Activated naive CD8-positive, alpha-beta T cell treated with anti-CD3 and anti-CD28 coated beads, Interleukin-2, amount 50 U/mL, for 24 hours (primary cell): ENCODE results near the gene ALPP.

Experiments used
- ATAC-seq: fragments of 150-1000 bp; cut with Tn5 transposase; one replicate; pipeline ENCODE4 v1.10.0; 2021
- DNase-seq: peaks from one replicate; pipeline ENCODE4 v3.0.0; 2021
- H3K27ac Mint-ChIP-seq: one replicate; pipeline ENCODE4 v1.8.0; 2021; ENCODE audit warnings: mild to moderate bottlenecking, mixed read lengths
- H3K27me3 Mint-ChIP-seq: one replicate; pipeline ENCODE4 v1.8.0; 2021; ENCODE audit warnings: mixed read lengths
- H3K36me3 Mint-ChIP-seq: one replicate; pipeline ENCODE4 v1.8.0; 2021; ENCODE audit warnings: low read depth, mixed read lengths
- H3K4me1 Mint-ChIP-seq: one replicate; pipeline ENCODE4 v1.8.0; 2021; ENCODE audit warnings: mixed read lengths
- H3K4me3 Mint-ChIP-seq: one replicate; pipeline ENCODE4 v1.8.0; 2021; ENCODE audit warnings: mild to moderate bottlenecking, moderate library complexity, mixed read lengths
- H3K9me3 Mint-ChIP-seq: one replicate; pipeline ENCODE4 v1.8.0; 2021; ENCODE audit warnings: mixed read lengths

The ALPP gene

DNA sequence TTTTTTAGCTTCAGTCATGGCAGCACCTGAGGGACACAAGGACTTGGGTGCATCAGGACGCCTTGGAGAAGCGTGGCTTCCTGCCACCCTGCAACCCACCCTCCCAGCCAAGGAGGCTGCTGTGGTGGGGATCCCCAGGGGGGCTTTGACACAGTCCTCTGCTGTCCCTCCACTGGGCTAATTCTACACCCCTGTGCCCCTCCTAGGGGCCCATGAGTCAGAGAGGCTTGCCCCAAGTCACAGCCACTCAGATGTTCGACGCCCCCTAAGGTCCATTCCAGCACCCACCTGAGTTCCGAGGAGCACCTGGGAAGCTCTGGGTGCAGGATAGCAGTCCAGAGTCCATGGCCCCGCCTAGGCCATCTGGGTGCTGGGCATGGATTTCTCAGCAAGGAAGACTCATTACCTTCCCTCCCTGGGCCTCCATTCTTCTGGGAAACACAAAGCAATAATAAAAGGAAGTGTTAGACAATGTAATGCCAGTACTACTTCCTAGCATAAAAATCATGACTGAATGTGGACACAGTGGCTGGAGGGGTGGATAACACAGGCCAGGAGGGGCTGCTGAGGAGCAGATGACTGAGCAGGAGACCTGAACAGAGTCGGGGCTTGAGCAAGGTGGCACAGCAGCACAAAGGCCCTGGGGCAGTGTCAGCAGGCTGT is 31.8 kb downstream of the ALPP start:
- ATAC-seq (no peak), DNase-seq (no peak)
- no peak overlapping the region for H3K4me3 Mint-ChIP-seq
- H3K9me3 Mint-ChIP-seq: no peaks in the 10 kb centered on the region
- no peak overlapping the region for H3K27ac Mint-ChIP-seq
- H3K4me1 Mint-ChIP-seq: peaks cover 14% of the 10 kb centered on the region
- no peaks in the 10 kb centered on the region for H3K36me3 Mint-ChIP-seq
- peaks cover 21% of the 10 kb centered on the region for H3K27me3 Mint-ChIP-seq

DNA sequence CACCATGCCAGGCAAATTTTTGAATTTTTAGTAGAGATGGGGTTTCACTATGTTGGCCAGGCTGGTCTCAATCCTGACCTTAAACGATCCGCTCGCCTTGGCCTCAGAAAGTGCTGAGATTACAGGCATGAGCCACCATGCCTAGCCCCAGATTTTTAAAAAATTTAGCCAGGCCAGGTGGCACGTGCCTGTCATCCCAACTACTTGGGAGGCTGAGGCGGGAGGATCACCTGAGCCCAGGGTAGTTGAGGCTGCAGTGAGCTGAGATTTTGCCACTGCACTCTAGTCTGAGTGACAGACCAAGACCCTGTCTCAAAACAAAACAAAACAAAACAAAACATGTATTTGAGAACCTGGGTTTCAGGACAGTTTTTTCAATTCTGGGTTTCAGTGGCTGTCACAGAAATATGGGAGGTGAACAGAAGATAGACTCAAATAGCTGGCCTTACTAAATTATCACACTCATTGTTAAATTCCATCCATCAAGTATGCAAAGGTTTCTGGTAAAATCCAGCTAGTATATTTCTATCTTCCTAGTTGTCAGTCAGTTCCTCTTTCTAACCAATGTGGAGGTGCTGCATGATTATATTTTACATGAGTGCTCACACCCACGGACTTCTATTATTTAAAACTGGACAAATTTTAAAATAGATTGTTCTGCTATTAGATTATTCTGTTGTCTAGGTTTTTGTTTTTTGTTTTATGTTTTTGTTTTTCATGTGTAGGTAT is 33.5 kb downstream of the ALPP start:
- H3K9me3 Mint-ChIP-seq: no peaks in the 10 kb centered on the region
- H3K27ac Mint-ChIP-seq: no peak overlapping the region
- no peak overlapping the region for H3K4me3 Mint-ChIP-seq
- no peaks in the 10 kb centered on the region for H3K36me3 Mint-ChIP-seq
- H3K4me1 Mint-ChIP-seq: peaks cover 14% of the 10 kb centered on the region
- peaks cover 27% of the 10 kb centered on the region for H3K27me3 Mint-ChIP-seq
- ATAC-seq (no peak), DNase-seq (no peak)

DNA sequence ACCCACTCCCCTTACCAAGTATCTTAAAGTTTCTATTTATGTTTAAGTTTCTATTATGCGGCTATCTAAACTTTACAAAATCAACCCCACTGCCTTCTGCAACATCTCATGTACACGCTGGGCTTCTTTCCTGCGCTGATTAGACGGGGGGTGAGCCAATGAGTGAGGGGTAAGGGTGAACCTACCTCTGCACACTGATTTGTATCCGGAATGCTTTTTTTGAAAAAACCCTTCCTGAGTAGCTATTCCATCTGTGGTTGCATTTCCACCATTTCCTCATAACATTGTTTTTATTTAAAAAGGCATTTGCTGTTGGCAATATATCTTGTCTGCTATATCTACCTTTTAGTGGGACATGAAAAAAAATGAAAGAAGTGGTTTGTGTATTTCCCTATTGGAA is 34.4 kb downstream of the ALPP start:
- no peak overlapping the region for H3K4me3 Mint-ChIP-seq
- H3K4me1 Mint-ChIP-seq: peaks cover 14% of the 10 kb centered on the region
- no peak for DNase-seq
- no peak for ATAC-seq
- H3K9me3 Mint-ChIP-seq: no peaks in the 10 kb centered on the region
- peaks cover 31% of the 10 kb centered on the region for H3K27me3 Mint-ChIP-seq
- H3K36me3 Mint-ChIP-seq: no peaks in the 10 kb centered on the region
- H3K27ac Mint-ChIP-seq: no peak overlapping the region

DNA sequence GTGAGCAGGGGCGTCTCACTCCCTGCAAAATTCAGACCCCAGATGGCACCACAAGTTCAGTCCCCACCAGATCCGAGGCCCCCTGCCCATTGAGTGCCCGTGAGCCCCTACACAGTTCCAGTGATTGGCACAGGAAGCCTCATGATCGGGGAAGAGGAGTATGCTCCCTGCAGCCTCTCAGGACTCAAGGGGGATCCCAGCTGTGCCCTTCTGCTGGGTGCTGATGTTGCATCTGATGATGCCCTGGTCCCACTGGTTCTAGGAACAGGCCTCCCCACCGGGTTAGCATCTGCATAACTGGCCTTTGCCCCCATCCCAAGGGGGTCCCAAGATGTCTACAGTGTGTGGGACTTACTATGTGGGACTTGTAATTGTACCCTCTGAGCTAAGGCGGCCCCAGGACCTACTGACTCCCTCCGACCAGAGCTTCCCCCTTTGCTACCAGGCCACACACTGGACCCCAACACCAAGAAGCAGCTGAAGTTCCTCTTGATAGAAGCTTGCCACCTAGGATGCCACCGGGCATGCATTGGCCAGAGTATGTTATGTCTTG is 36.7 kb downstream of the ALPP start:
- H3K27me3 Mint-ChIP-seq: peaks cover 43% of the 10 kb centered on the region
- no peak for DNase-seq
- ATAC-seq: no peak
- peaks cover 17% of the 10 kb centered on the region for H3K4me1 Mint-ChIP-seq
- H3K27ac Mint-ChIP-seq: no peak overlapping the region
- no peaks in the 10 kb centered on the region for H3K36me3 Mint-ChIP-seq
- H3K4me3 Mint-ChIP-seq: no peak overlapping the region
- H3K9me3 Mint-ChIP-seq: no peaks in the 10 kb centered on the region

DNA sequence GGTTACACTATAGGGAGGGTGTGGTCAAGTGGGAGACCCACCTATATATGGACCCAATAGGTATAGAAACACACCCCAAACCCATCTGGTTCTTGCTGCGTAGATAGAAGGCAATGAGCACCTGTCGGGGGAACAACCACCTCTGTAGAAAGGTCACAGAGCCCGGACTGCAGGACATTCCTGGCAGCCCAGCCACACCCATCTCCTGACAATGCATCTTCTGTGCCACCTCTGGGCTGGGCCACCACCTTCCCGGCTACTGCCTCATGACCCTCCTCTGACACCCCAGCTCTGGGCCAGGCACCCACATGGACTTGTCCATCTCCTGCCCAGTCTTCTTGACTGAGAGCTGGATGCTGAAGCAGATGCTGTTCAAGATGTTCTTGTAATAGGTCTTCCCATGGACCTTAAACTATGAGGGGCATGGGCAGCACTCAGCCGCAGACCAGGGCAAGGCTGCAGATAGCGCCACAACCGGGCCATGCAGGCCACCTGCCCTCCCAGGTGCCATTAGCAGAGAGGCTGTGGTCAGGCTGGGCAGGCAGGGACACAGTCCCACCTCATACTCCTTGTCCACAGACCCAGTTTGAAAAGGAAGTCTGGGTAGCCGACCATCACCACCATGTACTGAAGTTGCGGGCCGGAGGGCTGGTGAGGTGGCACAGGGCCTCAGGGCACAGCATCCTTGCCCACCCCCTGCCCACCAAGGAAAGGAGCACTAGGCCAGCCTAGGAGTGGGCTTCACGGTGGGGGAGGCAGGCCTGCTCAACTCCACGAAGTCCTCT is 37.4 kb downstream of the ALPP start:
- Mint-ChIP-seq H3K27ac (no peak overlapping the region), H3K4me3 (no peak overlapping the region), H3K4me1 (peaks cover 17% of the 10 kb centered on the region), H3K36me3 (no peaks in the 10 kb centered on the region), H3K27me3 (peaks cover 43% of the 10 kb centered on the region), H3K9me3 (no peaks in the 10 kb centered on the region)
- ATAC-seq (no peak), DNase-seq (no peak)

DNA sequence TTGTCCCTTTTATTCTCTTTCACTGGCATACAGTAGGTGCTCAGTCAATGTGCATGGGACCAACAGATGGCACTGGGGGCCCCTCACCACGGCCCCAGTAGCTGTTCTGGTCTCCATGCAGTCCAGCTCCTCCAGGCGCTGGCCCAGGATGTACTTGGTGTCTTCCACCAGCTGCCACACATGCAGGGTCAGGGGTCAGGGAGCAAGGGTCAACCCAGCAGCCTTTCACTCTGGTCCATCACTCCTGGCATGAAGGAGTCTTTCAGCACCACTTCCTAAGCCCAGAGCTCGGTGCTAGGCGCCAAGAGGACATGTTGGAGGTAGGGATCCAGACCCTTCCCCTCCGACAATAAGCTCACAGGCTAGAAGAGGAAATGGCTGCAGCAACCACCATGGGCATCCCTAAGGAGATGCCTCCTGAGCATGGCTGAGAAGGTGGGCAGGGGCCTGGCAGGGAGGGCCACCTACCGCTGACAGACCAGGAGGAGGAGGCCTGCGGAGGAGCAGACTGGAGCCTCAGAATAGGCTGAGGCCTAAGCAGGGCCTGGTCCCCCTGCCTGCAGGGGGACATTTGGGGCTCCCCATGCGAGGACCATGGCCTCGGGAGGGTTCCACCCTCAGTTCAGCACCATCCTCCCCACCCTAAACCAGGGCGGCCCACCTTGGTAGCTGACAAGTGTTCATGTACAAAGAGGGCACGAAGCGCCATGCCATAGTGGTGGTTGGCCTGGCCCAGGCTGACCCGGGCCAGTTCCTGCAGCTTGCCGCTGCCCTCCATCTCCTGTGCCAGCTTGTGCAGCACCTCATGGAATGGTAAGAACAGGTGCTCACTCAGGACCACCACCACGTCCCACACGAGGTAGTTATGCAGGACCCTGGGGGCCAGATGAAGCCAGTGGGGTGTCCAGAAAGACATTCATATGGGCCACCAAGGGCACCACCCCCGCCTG is 38.2 kb downstream of the ALPP start:
- peaks cover 46% of the 10 kb centered on the region for H3K27me3 Mint-ChIP-seq
- ATAC-seq (no peak), DNase-seq (no peak)
- no peak overlapping the region for H3K4me3 Mint-ChIP-seq
- H3K27ac Mint-ChIP-seq: no peak overlapping the region
- no peaks in the 10 kb centered on the region for H3K36me3 Mint-ChIP-seq
- peaks cover 17% of the 10 kb centered on the region for H3K4me1 Mint-ChIP-seq
- no peaks in the 10 kb centered on the region for H3K9me3 Mint-ChIP-seq

DNA sequence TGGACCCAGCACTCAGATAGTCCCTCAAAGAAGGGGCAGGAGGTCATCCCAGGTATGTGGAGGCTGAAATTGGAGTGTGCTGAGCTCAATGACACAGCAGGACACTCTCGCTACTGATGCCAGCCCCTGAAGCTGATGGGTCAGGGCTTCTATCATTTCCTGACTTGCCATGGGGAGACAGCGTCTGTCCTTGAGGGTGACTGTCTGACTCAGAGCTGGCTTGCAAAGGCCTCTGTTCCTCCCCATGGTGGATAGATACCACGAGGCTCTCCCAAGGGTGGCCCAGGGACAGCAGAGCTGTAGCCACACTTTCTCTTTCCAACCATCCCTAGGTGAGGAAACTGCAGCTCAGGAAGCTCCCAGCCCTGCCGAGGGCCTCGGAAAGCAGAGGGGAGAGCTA is 38.9 kb downstream of the ALPP start:
- ATAC-seq: no peak
- Mint-ChIP-seq H3K4me1 (peaks cover 15% of the 10 kb centered on the region), H3K4me3 (no peak overlapping the region), H3K9me3 (peaks cover 6% of the 10 kb centered on the region), H3K27ac (no peak overlapping the region), H3K27me3 (peaks cover 50% of the 10 kb centered on the region), H3K36me3 (no peaks in the 10 kb centered on the region)
- no peak for DNase-seq

DNA sequence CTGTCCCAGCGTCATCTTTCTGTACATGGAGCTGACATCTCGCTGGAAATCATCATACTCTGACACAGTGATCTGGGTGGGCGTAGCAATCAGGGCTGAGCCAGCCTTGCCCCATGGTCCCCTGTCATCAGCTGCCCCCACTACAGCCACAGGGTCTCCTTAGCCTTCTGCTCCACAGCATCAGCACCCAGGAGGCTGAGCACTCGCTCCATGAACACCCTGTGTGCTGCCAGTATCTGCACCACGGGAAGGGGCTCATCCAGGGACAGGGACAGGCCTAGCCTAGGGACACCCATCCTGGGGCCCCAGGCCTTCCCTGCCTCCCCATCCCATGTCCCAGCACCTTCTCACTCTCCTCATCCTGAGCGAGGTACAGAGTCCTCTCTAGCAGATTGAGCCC is 39.5 kb downstream of the ALPP start:
- peaks cover 2% of the 10 kb centered on the region for H3K36me3 Mint-ChIP-seq
- ATAC-seq (no peak), DNase-seq (no peak)
- no peak overlapping the region for H3K27ac Mint-ChIP-seq
- H3K9me3 Mint-ChIP-seq: peaks cover 10% of the 10 kb centered on the region
- H3K27me3 Mint-ChIP-seq: peaks cover 49% of the 10 kb centered on the region
- H3K4me1 Mint-ChIP-seq: peaks cover 10% of the 10 kb centered on the region
- H3K4me3 Mint-ChIP-seq: peak overlapping the region; percentile 9

DNA sequence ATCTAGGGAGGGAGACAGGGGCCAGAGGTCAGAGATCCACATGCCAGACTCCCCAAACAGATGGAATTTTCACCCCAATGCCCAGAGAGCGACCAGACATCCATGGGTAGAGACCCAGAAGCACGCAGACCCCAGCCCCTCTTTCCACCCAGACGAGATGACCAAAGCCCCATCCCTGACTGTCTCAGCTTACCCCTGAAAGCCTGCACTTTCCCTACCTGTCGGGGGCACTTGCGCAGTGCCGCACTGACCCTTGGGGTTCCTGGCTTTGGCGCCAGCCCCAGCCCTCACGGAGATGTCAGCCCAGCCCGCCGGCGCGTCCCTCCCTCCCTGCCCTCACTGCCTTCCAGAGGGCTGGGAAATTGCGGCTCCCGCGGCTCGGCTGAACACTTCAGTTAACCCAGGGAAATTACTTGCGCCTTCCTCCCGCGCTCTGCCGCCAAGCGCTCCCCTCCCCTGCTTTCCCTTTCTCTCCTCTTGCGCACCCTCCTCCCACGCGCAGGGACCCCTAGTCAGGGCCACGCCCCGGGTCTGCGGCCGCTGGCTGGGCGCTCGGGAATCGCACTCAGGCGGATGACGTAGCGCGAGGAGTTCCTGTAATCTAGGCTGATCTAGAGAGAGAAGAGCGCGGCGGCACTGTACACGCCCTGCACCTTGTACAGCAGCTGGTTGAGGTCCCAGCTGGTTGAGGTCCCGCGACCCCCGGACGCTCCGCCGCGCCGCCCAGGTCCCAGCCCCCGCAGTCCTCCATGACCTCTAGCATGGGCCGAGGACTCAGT is 40.1 kb downstream of the ALPP start:
- H3K9me3 Mint-ChIP-seq: peaks cover 10% of the 10 kb centered on the region

DNA sequence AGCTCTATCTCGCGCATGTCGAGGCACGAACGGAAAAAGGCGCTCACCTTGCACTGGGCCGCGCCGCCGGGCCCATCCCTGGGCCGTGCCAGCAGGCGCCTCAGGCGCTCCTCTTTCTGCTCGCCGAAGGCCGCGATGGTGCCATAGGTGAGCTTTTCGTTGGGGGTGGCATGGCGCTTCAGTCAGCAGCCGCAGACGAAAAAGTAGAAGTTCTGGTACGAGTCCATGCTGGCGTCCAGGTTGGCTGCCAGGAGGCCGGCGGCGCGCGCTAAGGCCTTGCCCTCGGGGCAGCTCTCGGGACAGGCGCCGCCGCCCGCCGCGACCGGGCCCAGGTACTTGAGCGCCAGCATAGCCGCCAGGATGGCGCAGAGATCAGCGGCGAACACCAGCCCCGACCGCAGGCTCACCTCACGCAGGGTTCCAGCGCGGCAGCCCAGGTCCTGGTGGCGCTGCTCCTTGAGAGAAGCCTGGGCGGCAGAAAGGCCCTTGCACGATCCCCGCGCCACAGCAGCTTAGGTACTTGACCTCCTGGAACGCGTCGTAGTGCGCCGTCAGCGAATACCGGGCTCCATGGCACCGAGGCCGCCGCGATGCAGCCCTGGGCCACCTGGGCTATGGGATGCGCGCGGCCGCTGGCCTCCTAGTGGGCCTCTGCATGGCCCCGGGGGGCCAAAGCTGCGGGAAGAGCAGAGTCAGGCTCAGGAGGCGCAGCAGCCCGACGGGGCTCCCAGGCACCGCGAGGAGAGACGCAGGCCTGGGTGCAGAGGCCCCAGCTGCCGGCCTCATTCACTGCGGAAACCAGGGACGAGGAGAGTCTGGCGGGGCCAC is 40.9 kb downstream of the ALPP start:
- H3K9me3 Mint-ChIP-seq: peaks cover 10% of the 10 kb centered on the region
- peak; percentile 23 for DNase-seq
- peaks cover 2% of the 10 kb centered on the region for H3K36me3 Mint-ChIP-seq
- H3K27ac Mint-ChIP-seq: no peak overlapping the region
- H3K4me3 Mint-ChIP-seq: peak overlapping the region; percentile 9
- H3K4me1 Mint-ChIP-seq: peaks cover 3% of the 10 kb centered on the region
- peaks cover 42% of the 10 kb centered on the region for H3K27me3 Mint-ChIP-seq
- peak; percentile 64 for ATAC-seq

More for the DNA sequence above, 40.1 kb downstream of the ALPP start:
- peaks cover 43% of the 10 kb centered on the region for H3K27me3 Mint-ChIP-seq
- peaks cover 2% of the 10 kb centered on the region for H3K36me3 Mint-ChIP-seq
- ATAC-seq (peak; percentile 56), DNase-seq (peak; percentile 48)
- no peak overlapping the region for H3K27ac Mint-ChIP-seq
- peaks cover 4% of the 10 kb centered on the region for H3K4me1 Mint-ChIP-seq
- H3K4me3 Mint-ChIP-seq: peak overlapping the region; percentile 9

DNA sequence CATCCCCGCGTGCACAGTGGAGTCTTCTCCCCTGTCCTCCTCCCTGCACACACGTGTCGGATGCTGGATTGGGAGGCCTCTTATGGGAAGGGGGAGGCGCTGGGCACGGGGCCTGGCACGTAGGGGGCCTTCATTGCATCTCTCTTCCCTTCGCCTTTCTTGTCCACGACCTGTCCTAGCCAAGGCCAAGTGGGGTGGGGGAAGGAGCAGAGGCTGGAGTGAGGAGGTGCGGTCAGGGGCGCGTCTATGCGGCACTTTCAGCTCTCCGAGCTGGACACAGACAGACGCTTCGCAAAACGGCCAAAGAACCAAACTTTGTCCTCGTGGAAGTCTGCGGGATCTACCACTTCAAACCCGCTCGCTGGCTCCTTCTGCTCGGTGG is 41.5 kb downstream of the ALPP start:
- peaks cover 3% of the 10 kb centered on the region for H3K4me1 Mint-ChIP-seq
- peaks cover 42% of the 10 kb centered on the region for H3K27me3 Mint-ChIP-seq
- peaks cover 2% of the 10 kb centered on the region for H3K36me3 Mint-ChIP-seq

DNA sequence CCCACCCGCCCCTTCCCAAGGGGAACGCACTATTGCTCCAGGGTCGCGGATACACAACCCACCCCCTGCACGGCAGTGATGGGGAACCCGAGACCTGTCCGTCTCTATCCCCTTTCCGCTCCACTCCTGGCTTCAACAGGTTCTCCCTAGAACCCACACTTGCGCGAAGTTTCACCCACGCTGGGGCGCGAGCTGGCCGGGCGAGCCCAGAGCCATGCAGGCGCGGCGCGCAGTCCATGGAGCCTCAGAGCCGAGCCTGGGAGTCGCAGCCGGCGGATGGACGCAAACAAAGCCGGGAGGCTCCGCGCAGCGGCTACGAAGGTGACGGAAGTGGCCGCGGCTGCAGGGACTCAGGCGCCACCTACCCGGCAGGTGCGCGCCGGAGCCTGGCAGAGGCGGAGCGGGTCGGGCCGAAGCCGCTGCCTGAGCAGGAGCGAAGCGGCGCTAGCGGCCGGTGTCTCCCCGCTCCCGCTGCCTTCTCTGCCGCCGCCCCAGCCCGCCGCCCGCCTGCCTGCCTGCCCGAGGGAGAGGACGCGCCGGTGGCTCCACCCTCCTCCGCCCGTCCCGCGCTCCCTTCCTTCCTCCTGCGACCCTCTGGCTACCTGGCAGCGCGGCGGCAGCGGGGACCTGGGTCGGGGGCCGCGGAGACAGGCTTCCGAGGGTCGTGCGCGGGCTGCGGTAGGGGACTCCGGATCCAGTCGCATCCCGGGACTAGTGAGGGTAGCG is 42.1 kb downstream of the ALPP start:
- Mint-ChIP-seq H3K27ac (no peak overlapping the region), H3K36me3 (peaks cover 2% of the 10 kb centered on the region), H3K4me3 (no peak overlapping the region), H3K4me1 (peaks cover 3% of the 10 kb centered on the region), H3K27me3 (peaks cover 41% of the 10 kb centered on the region), H3K9me3 (peaks cover 10% of the 10 kb centered on the region)
- no peak for DNase-seq
- no peak for ATAC-seq

More for the DNA sequence above, 41.5 kb downstream of the ALPP start:
- Mint-ChIP-seq H3K27ac (no peak overlapping the region), H3K4me3 (no peak overlapping the region), H3K9me3 (peaks cover 10% of the 10 kb centered on the region)
- ATAC-seq: no peak
- no peak for DNase-seq
